HepG2 (cell line): ENCODE measurements around the gene CCDC80. TPM values are rescaled to one million over a fixed set of nuclear protein-coding genes. Genes with fewer than 3 reads are reported as not detected.

ENCODE experiments used
- ATAC-seq: fragments of 200-7000 bp; cut with Tn5 transposase; 3 replicates; pipeline ENCODE4 v1.9.1; 2020; ENCODE audit warnings: mild to moderate bottlenecking, moderate library complexity
- BruUV-seq: library from RNA; stranded (reverse); fragments of 400-500 nt; replicated peaks from 2 replicates; lab custom pipeline; 2021; lab: Mats Ljungman, UMichigan
- CTCF ChIA-PET: fragments of 300-600 bp; formaldehyde crosslinking; extraction: SDS; loops from one replicate; lab custom pipeline; 2021; ENCODE audit warnings: low total read pairs, inconsistent platforms, low intra/inter-chr PET ratio; lab: Yijun Ruan, JAX
- POLR2A ChIA-PET: fragments of 350-600 bp; sonication (Branson Sonifier 250); formaldehyde crosslinking; loops from one replicate; lab custom pipeline; 2020; ENCODE audit warnings: antibody characterized with exemption, inconsistent platforms; lab: Yijun Ruan, JAX
- DNase-seq: peaks from one replicate; pipeline ENCODE4 v3.0.0-alpha.2; 2015; ENCODE audit warnings: low spot score
- FAIRE-seq: peaks from 3 replicates; lab custom pipeline; 2011; peaks lifted over from hg19 to GRCh38; lab: Jason Lieb, UNC
- H2AFZ ChIP-seq: one replicate; pipeline ENCODE4 v1.6.1; 2011; ENCODE audit warnings: low read length, inconsistent platforms
- H3K27ac ChIP-seq: fragments of 300-600 bp; 3 replicates; pipeline ENCODE4 v1.8.0; 2011; ENCODE audit warnings: mixed run types, mild to moderate bottlenecking, mixed read lengths, low read length, inconsistent platforms; ENCODE audit not compliant: insufficient read depth; ENCODE audit errors: extremely low read length
- H3K27me3 ChIP-seq, 2 experiments: fragments of 200-600 bp in 1 of 2; 2 replicates in 1 of 2; 3 replicates in 1 of 2; pipeline versions ENCODE4 v1.6.0 to v1.8.0; 2011; ENCODE audit warnings: low read length in 2 of 2, mild to moderate bottlenecking in 2 of 2, moderate library complexity in 2 of 2, inconsistent platforms in 1 of 2; ENCODE audit not compliant: insufficient read depth in 2 of 2, control insufficient read depth in 1 of 2
- H3K36me3 ChIP-seq, 2 experiments: fragments of 200-600 bp in 1 of 2; replicated peaks in 1 of 2; 2 replicates in 1 of 2; 3 replicates in 1 of 2; pipeline versions ENCODE4 v1.5.1 to v1.8.0; 2011; ENCODE audit warnings: low read length in 2 of 2, inconsistent platforms in 1 of 2; ENCODE audit not compliant: insufficient read depth in 2 of 2, control insufficient read depth in 1 of 2
- H3K4me1 ChIP-seq: 2 replicates; pipeline ENCODE4 v1.5.1; 2012; ENCODE audit warnings: low read length, inconsistent platforms; ENCODE audit not compliant: insufficient read depth
- H3K4me2 ChIP-seq: 2 replicates; pipeline ENCODE4 v1.6.0; 2011; ENCODE audit warnings: low read depth, low read length, inconsistent platforms
- H3K4me3 ChIP-seq, 3 experiments: fragments of 200-600 bp in 1 of 3; sonication (generic), shearing (Covaris generic) in 1 of 3; replicated peaks in 1 of 3; 2 replicates each; pipeline ENCODE4 v1.5.1; 2011 to 2016; ENCODE audit warnings: low read length in 3 of 3, inconsistent platforms in 2 of 3, low read depth in 2 of 3, mild to moderate bottlenecking in 2 of 3, control low read depth in 1 of 3, mixed read lengths in 1 of 3; ENCODE audit not compliant: insufficient read depth in 1 of 3
- H3K79me2 ChIP-seq: one replicate; pipeline ENCODE4 v1.6.1; 2011; ENCODE audit warnings: low read length, inconsistent platforms; ENCODE audit not compliant: insufficient read depth
- H3K9ac ChIP-seq: 2 replicates; pipeline ENCODE4 v1.6.0; 2011; ENCODE audit warnings: mild to moderate bottlenecking, low read depth, low read length, inconsistent platforms; ENCODE audit not compliant: insufficient read depth
- H3K9me3 ChIP-seq: 2 replicates; pipeline ENCODE4 v1.5.1; 2012; ENCODE audit warnings: mild to moderate bottlenecking, low read length
- H4K20me1 ChIP-seq: 2 replicates; pipeline ENCODE4 v1.6.0; 2011; ENCODE audit warnings: inconsistent platforms, mild to moderate bottlenecking, low read length, moderate library complexity; ENCODE audit not compliant: insufficient read depth
- CEBPB ChIP-seq: IDR thresholded peaks from 2 replicates; pipeline ENCODE4 v1.6.1; 2011; ENCODE audit warnings: low read depth, low read length, improper control_type of control experiment, borderline replicate concordance
- TSC22D2 ChIP-seq: sonication (generic); formaldehyde crosslinking; IDR thresholded peaks from 2 replicates; pipeline ENCODE4 v1.5.1; 2020; ENCODE audit warnings: missing genetic modification reagents, mild to moderate bottlenecking, borderline replicate concordance
- ZNF564 ChIP-seq: sonication (generic); formaldehyde crosslinking; IDR thresholded peaks from 2 replicates; pipeline ENCODE4 v1.8.1; 2023; ENCODE audit warnings: mild to moderate bottlenecking, missing genetic modification reagents
- whole genome bisulfite sequencing: methylation state at CpG from one replicate; pipeline ENCODE4 v1.1.6; 2017; ENCODE audit warnings: low lambda C conversion rate; 5-methylcytosine and 5-hydroxymethylcytosine counted together
- in situ Hi-C: cut with HindIII; loops from 2 replicates; pipeline ENCODE4 v1.10.0; 2017; ENCODE audit warnings: low pct_unique_long_range_greater_than_20kb; ENCODE audit not compliant: extremely low pct_ligation_motif_present
- intact Hi-C: fragments of 100-400 bp; cut with micrococcal nuclease; formaldehyde crosslinking; loops from one replicate; pipeline ENCODE4 v1.10.0; 2022; ENCODE audit not compliant: unreplicated experiment
- polyA plus RNA-seq, 8 experiments: library from polyadenylated mRNA; depleted of rRNA in 3 of 8; stranded (reverse) in 7 of 8; unstranded in 1 of 8; fragments of >200 nt; fragmentation: Illumina TruSeq in 4 of 8; extraction: Trizol in 4 of 8; gene quantifications; 2 replicates each; pipeline versions ENCODE4 v1.2.1 to v1.2.3, GENCODE V29; 2011 to 2016; ENCODE audit warnings: low read depth in 4 of 8, missing spikeins in 1 of 8, mixed read lengths in 1 of 8; ENCODE audit not compliant: insufficient read depth in 1 of 8
- total RNA-seq, 5 experiments: library from RNA; depleted of rRNA; stranded (reverse); fragments of >200 nt; fragmentation: Illumina TruSeq; extraction: Trizol; gene quantifications; 2 replicates each; pipeline ENCODE4 v1.2.3, GENCODE V29; 2016; ENCODE audit warnings: low read depth in 1 of 5
- TF ChIP-seq, protein P1 (sequence below): sonication (generic); formaldehyde crosslinking; IDR thresholded peaks from 2 replicates; pipeline ENCODE4 v1.4.0; 2020; ENCODE audit warnings: missing genetic modification reagents, borderline replicate concordance

The CCDC80 gene
- total and polyA plus RNA-seq, 2 of the 13 experiments (the other 11 are each of a cell fraction or from before 2014, with no cell fraction given), result not detected

DNA sequence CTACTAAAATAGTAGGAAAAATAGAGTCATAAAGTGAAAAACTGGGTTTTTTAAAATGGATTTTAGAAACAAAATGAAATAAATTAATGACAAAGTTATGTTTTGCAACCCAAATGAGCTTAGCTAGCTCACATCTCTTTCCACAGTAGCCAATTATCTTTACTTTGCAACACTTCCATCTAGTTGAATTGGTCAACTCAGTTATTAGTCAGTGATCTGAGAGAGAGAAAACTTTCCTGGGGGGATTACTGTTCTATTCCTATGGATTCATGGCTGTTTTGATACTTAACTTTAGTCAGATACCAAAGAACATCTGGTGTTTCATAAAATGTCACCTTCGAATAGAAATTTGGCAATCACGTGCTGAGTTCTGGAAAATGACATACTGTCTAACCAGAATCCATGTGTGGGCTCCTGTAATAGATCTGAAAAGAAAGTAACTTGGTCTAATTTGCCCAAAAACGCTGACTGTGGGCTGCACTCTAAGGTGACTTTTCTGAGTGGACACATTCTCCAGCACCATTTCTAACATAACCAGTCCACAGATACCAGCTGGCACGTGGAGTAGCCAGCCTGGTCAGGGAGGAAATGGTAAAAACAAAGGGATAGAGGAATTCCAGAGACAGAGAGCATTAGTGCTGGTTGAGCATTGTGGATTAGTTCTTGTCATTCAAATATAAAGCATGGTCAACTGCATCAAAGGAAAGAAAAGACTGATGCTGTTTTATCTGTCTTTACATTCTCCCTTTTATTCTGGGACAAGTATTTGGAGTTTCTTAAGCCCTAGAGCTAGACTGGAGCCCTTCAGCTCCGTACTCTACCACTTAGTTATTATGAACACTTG lies 45.2 kb upstream of the CCDC80 start:
- TF ChIP-seq ZNF564 (CRISPR knock-in tag) (no peak), CEBPB (no peak), TSC22D2 (CRISPR knock-in tag) (no peak)
- TF ChIP-seq, protein P1, sequence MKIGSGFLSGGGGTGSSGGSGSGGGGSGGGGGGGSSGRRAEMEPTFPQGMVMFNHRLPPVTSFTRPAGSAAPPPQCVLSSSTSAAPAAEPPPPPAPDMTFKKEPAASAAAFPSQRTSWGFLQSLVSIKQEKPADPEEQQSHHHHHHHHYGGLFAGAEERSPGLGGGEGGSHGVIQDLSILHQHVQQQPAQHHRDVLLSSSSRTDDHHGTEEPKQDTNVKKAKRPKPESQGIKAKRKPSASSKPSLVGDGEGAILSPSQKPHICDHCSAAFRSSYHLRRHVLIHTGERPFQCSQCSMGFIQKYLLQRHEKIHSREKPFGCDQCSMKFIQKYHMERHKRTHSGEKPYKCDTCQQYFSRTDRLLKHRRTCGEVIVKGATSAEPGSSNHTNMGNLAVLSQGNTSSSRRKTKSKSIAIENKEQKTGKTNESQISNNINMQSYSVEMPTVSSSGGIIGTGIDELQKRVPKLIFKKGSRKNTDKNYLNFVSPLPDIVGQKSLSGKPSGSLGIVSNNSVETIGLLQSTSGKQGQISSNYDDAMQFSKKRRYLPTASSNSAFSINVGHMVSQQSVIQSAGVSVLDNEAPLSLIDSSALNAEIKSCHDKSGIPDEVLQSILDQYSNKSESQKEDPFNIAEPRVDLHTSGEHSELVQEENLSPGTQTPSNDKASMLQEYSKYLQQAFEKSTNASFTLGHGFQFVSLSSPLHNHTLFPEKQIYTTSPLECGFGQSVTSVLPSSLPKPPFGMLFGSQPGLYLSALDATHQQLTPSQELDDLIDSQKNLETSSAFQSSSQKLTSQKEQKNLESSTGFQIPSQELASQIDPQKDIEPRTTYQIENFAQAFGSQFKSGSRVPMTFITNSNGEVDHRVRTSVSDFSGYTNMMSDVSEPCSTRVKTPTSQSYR, result no peak
- TF ChIP-seq, all 625 proteins: peak for 0
- no peak for DNase-seq
- Histone ChIP-seq H3K27me3 (no peaks in the 10 kb centered on the region), H3K27ac (no peak overlapping the region), H4K20me1 (no peaks in the 10 kb centered on the region), H3K79me2 (no peaks in the 10 kb centered on the region), H3K4me2 (no peak overlapping the region), H3K9me3 (no peaks in the 10 kb centered on the region), H3K4me1 (no peaks in the 10 kb centered on the region), H3K9ac (no peak overlapping the region), H2AFZ (no peak overlapping the region), H3K4me3 (no peak overlapping the region), H3K36me3 (no peaks in the 10 kb centered on the region)
- no peak for ATAC-seq
- intact Hi-C loops (no loop called here), in situ Hi-C loops (no loop called here)
- ChIA-PET POLR2A (no interaction called here), CTCF (no interaction called here)
- no TSS peak for BruUV-seq
- no peak for FAIRE-seq
- WGBS, result under 1% methylated on average over 5 of the region's 5 CpGs
